Measurements from ENCODE around the gene FGF8.
A peak's percentile ranks its signal among the peaks of the same experiment; 100 is the strongest.
"Not testable (repeated sequence)": the region's sequence is repeated elsewhere in the genome, so short reads cannot be mapped to it uniquely, and the experiment has no call there.

FGF8 gene, protein sequence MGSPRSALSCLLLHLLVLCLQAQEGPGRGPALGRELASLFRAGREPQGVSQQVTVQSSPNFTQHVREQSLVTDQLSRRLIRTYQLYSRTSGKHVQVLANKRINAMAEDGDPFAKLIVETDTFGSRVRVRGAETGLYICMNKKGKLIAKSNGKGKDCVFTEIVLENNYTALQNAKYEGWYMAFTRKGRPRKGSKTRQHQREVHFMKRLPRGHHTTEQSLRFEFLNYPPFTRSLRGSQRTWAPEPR

DNA sequence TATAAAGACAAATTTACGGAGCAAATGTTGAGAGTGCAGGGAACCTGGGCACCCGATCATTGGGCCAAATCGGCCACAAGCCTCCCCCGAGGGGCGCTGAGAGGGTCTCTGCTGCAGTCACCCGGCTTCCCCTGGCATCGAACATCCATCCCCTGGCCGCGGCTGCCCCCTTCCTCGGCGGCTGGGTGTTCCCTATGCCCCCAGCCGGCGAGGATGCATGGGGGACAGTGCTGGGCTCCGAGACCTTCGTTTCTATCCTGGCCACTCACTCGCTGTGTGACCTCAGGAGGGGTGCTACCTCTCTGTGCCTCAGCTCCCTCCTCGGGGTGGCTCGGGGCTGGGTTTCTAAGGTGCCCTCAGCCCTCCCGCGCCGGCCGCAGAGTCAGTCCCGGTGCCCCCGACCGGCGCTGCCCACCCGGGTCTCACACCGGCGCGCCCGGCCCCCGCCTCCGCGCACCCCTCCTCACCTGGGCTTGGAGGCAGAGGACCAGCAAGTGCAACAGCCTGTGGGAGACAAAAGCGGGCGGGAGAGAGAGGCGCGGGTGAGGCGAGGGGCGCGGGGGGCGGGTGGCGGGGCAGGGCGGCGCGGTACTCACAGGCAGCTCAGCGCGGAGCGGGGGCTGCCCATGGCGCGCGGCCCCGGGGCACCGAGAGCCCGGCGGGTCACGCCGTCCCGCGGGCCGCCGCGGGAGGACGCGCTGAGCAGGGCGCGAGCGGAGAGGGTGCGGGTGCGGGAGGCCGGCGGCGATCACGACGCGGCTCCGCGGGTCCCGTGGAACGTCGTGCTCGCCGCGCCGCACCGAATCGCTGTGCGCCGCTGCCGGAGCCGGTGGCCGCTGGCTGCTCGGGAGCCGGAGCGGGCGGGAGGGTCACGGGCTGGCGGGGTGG, at the start of gene FGF8:
Gene FGF8 (minus strand): TSS at position 842 of the 888 bp plus-strand sequence. CDS start 214 bp downstream, at position 628.
- DNase-seq, result no peak

DNA sequence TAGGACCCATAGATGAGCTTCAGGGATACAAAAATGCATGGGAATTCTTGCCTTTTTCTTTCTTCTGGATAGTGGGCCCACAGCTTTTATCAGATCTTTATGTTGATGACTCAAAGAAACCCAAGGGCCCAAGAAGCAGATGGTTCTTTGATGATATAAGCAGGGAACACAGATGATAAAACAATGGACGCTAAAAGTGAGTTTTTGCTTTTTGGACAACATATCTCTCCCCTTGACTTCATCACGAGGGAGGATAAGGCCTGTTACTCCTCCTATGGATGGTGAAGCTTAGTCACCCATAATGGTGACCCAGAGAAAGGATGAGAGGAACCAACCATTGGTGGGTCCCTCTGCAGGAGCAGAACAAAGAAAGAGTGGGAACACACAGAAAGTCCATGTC, 48.8 kb upstream of the FGF8 start:
- DNase-seq, result no peak

DNA sequence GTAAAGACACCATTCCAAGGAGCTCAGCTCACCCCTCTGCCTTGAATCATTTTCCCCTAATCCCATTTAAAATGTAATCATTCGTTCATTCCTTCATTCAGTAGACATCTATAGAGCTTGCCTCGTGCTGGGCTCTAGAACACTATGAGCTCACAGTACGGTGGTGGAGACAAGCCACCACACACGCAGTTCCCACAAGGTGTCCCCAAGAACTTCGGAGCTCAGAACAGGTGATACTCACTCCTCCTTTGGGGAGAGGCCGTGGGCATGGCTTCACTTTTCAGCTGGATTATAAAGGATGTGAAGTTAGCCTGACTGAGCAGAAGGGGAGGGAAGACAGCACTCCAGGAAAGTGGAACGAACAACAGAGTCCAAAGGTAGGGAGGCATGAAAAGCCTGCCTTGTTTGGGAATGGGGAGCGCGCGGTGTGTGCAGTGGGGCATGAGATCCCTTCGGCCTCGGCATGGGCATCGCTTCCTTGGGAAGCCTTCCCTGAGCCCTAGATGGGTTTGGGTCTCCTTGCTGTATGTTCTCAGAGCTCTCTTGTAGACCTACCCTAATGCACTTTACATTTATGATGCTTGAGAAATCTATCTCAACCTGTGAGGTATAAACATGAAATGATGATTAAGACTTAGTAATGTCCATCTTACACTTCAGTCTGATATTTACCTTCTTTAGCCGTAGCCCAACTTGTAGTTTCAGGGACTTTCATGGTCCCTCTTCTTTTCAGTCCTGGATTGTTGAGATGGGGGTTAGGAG, 43.1 kb upstream of the FGF8 start:
- no peak for DNase-seq

DNA sequence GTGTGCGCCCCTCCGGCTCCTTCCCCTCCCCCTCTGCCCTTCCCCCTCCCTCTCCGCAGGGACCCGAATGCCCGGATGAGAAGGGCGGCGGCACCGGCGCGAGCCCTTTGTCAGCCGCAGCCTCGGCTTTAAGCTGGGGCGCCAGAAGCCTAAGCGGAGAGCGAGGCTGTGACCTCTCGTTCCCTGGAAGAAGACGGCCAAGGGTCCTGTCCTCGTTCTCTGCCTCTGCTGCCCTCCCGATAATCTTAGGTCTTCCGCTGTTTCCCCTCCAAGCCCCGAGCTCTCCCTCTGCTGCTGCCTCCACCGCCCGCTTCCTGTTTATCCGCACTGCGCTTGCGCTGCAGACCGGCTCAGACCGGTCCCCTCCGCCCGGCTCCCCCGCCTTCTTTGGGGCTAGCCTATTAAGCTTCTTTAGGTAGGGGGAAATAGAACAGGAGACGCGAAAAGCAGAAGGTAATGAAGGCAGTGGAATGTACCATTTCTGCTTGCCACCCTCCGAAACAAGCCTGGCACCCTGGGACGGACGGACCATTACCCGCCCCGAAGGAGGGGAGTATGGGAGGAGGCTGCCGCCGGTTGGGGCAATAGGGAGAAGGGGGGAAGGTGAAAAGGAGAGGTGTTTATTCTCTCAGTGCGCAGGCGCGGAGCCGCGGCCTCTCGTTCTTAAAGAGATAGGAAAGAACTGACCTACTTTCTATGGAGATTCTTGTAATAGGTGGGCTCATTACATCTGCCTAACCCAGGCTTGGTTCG, 42.4 kb upstream of the FGF8 start, which contains the start of gene OGA:
Gene OGA (minus strand): TSS at position 326 of the 753 bp plus-strand sequence. CDS start 422 bp downstream, outside the sequence.
- peak; percentile 95 for DNase-seq

DNA sequence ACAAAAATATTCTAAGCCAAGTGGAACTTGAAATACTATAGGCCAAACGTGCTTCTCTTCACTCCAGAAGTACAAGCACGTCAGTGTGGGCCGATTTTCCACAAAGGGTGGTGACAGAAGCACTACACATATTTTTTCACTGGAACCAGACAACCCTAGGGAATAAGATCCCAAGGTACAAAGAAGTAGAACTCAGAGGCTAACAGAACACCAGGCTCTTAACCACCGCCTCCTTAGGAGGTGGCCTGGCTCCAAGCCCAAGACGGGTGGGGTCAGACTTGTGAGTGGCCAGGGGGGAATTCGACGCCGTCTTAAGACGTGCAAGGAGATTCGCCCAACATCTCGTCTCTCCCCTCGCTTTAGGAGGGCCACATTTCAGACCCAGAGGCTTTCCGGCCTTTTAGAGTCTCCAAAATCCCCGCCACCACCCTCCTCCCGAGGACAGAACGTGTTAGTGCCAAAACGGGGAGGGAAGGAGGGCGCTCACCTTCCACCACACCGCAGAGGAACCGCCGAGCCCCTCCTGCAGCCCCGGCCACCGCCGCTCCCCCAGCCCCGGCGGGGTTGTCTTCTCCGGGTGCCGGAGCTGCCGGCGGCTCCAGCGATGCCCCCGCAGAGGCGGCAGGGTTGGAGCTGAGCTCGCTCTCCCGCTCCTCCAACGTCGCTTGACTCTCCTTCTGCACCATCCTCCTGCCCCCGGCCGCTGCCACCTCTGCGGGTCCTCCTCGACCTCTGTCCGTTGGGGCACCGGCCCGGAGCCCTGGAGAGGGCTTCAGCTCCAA, 41.6 kb upstream of the FGF8 start:
- peak; percentile 23 for DNase-seq

DNA sequence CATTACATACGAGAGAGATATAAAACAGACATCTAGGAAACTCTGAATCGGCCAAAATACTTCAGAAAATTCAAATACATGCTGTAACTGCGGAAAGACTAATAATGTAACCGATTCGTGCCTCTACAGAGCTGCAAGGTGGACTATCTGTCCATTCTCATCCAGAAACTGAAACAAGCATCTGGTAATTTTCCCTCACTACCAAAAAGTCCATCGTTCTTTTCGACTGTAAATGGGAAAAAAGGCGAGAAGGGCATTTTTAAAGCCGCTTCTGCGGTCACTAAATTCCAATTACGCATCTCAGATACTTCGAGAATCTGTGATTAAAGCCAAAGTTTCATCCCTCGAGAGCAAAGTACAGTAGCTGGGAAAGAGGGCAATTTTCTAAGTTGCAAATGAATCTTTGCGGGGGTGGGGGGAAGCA, 41.0 kb upstream of the FGF8 start:
- no peak for DNase-seq

DNA sequence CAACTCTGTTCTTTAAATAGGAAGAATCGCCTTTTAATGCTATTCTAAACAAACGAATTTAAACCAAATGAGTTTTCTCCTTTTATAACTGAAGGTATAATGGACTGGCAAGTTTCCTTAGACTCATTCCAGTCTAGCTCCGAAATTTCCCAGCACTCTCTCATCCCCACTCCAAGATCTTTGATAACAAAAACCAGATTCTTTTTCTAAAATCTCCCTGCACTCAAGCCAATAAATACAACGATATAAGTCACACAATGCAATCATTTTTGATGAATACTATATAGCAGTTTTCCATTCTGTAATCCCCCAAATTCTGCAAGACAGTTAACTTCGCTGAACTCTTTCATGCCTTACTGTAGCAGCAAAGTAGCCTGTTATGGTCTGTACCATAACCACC, 40.5 kb upstream of the FGF8 start:
- no peak for DNase-seq

DNA sequence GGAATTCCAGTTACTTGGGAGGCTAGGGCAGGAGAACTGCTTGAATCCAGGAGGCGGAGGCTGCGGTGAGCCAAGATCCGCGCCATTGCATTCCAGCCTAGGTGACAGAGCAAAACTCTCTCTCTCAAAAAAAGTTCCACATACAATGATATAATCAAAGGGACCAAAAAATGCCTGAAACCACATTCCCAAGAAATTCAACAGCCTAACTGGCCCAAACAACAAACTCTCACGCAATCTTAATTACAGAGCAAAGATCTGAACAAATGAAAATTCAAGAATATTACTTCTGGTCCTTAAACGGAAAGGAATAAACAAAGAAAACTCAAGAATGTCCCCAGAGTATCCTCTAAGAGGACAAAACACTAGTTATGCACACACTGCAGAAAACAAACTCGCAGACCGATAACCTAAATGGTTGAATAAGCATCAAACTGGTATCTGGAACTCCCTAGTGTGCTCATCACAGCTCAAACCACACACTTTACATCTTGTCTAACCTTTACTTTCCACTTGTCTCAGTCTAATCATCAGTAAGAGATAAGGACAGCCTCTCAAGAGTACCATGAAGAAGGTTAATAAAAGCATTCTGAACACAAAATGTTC, 38.7 kb upstream of the FGF8 start:
- no peak for DNase-seq

DNA sequence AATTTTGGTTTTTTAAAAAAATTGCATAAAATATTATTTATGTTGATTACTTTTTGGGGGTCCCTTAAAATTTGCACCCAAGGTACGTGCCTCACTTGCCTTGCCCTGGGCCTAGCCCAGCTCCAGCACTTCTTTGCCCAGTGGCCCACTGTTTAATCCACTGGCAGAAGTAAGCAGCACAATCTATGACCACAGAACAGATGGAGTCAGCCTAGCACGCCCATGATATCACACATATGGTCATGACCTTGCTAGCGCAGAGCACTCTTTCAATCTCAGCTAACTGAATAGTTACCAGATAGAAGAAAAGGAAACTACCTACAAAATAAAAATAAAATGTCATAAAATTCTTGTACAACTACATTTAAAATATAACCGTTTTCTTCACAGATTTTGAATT, 36.7 kb upstream of the FGF8 start:
- no peak for DNase-seq

DNA sequence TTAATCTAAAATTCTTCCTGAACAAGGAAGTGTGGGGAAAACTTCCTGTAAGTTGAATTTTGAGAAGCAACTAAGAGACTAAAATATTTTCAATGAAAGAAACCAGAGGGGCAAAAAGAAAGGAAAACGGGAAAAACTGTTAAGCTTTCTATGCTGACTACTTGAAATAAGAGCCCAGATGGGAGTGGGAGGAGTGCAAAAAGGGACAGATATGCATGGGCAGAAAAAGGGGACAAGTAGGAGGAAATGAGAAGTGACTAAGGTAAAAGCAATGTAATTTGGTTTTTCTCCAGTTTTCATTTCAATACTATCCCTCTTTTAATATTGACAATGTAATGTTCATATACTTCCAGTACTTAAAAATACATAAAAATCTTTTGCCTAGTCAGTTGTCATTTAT, 31.2 kb upstream of the FGF8 start:
- no peak for DNase-seq

DNA sequence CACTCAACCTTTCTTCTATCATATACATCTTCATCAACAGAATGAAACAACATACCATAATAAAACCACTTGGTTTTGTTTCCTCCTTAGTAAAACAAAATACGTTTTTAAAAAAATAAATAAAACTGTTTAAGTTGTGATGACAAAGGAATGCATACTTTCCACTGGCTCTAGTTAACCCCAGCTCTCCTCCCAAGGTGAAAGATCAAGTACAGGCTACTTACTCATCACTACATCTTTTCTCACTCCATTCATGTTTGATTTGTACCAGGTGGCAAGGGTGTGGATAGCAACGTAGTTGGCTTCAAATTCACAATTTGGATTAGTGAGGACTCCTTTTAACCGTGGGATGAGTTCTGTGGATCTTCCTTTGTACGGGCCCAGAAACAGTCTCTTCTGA, 27.6 kb upstream of the FGF8 start:
- DNase-seq, result no peak

DNA sequence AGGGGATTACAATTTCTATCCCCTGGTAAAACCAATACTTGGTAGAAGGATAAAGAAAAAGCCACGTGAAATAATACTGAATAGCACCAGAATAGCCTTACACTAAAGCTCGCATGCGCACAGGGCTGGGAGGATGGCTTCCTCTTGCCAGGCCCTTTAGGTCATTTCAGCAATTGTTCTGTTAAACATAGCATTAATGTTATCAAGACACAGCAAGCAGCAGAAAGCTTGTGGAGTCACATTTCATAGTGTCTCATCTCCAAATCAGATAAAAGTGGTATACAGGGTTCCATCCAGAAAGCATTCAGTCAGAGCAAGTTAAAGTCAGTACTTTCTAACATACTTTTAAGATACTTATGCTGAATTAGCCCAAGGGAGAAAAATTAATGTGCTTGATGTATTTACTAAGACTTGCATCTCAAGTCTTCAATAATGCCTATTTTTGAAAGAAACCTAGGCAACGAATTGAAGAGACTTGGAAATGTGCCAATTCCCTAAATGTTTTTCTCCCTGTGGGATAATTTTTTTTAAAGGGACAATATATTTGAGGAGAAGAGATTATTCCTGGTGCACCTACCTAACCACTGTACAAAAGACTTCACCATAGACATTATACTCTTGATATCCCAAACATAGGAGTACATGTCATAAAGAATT, 21.6 kb upstream of the FGF8 start:
- DNase-seq, result no peak

DNA sequence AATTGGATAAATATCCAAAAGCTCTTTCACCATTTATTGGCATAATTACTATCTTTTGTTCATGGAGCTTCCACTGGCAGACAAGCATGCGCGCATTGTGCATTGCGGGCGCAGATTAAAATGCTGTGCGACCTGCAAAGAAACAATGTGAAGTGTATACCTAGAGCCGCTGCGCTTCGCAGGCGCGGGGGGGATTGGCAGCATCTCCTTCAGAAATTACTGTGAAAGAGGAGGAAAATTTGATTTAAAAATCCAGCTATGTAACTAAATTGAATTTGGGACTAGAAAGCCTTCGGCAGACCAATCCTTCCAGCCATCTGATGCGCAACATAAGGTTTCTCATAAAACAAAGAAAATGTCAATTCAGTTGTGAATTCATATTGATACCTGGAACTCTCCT, 17.6 kb upstream of the FGF8 start:
- DNase-seq, result no peak

DNA sequence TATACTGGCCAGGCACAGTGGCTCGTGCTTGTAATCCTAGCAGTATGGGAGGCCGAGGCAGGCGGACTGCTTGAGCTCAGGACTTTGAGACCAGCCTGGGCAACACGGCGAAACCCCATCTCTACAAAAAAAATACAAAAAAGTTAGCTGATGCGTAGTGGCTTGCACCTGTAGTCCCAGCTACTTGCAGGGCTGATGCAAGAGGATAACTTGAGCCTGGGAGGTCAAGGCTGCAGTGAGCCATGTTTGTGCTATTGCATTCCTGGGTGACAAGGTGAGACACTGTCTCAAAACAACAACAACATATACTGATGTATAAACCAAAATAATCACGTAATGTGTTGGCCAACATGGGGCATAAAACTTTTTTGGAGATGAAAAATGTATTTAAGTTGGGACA, 13.8 kb upstream of the FGF8 start:
- DNase-seq, result no peak

DNA sequence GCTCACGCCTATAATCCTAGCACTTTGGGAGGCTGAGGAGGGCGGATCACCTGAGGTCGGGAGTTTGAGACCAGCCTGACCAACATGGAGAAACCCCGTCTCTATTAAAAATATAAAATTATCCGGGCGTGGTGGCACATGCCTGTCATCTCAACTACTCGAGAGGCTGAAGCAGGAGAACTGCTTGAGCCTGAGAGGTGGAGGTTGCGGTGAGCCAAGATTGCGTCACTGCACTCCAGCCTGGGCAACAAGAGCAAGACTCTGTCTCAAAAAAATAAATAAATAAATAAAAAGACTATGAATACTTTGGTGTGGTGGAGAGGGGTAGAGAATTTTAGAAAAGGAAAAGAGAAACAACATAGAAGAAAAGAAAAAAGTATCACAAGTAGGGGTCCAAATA, 13.3 kb upstream of the FGF8 start:
- DNase-seq, result not testable (repeated sequence)

DNA sequence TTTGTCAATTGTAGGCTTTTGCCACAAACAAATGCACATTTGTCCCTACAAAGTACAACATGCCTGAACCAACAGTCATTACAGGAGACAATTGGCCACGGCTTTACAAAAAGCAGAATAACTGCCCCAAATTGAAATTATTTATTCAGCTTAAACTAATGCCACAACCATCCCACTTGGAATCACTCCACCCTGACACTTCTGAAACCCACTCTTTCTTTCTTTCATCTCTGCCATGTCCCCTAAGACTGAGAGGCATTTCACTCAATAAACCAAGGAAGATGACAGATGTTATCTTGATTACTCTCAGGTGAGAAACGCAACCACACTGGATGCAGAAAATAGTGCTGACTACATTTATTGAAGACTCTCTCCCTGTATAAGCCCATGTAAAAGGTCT, 9.9 kb upstream of the FGF8 start:
- no peak for DNase-seq

DNA sequence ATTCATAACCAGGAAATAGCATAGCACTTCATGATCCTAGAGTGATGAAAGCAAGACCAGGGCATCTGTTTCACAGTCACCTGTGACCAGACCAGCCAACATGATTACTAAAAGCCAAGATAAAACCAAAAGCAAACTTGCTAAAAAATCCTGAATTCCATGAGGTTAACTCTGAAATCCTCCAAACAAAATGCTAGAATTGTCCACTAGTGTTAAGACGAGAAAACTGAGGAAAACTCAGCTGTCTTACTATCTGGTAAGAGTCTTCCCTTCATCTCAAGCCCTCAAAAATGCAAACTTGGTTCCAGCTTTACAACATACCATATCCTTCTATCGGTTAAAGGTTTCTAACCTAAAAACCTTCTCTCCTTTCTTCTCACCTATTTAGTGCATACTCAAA, 8.6 kb upstream of the FGF8 start:
- no peak for DNase-seq

DNA sequence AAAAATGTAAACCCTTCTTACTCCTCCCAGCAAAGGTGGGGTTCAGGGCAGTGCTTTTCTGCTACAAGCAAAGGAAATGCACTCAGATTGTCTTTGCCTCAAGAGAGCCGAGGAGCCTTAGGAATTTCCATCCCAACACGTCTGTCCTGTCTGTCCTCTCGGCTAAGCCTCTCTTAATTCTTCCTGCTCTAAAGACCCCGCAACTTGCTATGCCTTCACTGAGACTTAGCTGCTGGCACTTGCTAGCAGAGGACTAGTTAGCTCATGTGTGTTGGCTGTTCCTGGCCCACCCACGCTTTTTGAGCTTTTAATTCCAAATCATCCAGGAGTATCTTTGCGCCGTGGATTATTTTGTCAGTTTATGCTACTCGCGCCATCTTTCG, 7.8 kb upstream of the FGF8 start:
- no peak for DNase-seq

DNA sequence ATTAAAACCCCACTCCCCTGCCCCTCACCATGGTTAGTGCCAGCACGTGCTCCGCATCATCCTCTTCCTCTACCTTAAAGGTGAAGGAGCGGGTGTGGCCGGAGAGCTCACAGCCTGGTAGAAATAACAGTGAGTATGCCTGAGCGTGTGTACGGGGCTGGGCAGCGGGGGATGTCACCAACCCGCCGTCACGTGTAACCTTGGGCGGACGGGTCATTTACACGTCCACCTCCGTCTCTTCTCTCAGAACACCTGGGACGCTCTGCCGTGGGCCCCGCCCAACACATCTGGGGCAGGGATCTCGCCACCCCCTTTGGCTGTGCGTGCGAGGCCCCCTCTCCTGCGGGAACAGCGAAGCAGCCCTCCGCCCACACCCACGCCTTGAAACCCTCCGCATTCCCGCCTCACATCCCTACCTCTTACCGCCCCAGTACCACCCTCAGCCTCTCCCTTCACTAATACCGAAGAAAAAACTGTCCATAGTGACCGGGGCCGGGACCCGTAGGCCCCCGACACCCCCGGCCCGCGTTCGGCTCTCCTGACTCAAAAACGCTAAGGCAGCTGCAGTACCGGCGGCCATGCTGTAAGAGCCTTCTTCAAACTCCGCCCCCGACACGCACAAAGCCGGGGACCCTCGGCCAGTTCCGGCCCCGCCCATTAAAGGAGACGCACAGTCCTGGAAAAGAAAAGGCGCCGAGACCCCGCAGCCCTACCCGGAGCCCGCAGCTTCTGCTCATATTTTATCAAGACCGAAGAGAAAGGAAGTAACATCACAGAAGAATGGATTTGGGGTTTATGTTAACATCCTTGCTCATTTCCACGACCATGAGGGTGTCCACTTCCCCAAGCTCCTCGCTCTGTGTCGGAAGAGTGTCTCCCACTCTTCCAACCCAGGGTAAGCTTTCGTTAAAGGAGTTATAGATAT, 7.2 kb upstream of the FGF8 start, which contains the start of gene NPM3:
Gene NPM3 (minus strand): TSS at position 636 of the 925 bp plus-strand sequence. CDS start 56 bp downstream, at position 580.
- DNase-seq, result peak; percentile 67

Measured in T1000 (cell line).